Left ventricle myocardium superior (tissue), 1 donor: ENCODE data around the gene DIS3L2. TPM values are rescaled to one million over a fixed set of nuclear protein-coding genes. Genes with fewer than 3 reads are reported as not detected.
A peak's percentile ranks its signal among the peaks of the same experiment; 100 is the strongest.

Experiments
- ATAC-seq: fragments of 200-7000 bp; cut with Tn5 transposase; one replicate; pipeline ENCODE4 v1.9.1; 2020; ENCODE audit warnings: mild to moderate bottlenecking, moderate library complexity
- DNase-seq: peaks from one replicate; pipeline ENCODE4 v3.0.0-alpha.2; 2020
- intact Hi-C: fragments of 100-400 bp; cut with micrococcal nuclease; formaldehyde crosslinking; loops from one replicate; pipeline ENCODE4 v1.11.0; 2022
- total RNA-seq: library from RNA; stranded (reverse); fragmentation: NEBNext Ultra II Directional; extraction: Animal tissue kit (Norgen Biotek cat#: 25700); gene quantifications from one replicate; pipeline ENCODE4 v1.2.1, GENCODE V29; 2021
- donor health status: DM: no; HTN: yes; CAD: no; lungs with severe emphysema.

The DIS3L2 gene
- total RNA-seq, 1 donor from 2014 or later = 19.6 TPM

DNA sequence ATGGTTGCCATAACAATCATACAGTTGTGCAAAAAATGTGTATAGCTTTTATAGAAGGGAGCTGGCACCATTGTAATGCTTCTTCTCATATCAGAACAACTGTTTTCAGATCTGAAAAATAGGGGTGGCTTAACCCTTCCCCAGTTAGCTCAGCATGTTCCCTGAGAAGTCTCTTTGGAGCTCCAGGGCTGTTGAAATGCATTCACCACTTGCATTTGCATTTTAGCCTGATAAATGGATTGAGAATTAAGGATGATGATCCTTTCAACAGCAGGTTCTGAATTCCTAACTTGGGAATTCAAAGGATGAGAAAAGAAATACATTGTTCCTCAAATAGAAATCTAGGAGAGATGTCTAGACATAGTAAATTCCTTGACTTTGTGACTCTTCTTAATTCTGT lies 235.3 kb downstream of the DIS3L2 start:
- no peak for DNase-seq
- intact Hi-C loops = no loop called here
- ATAC-seq = no peak

- no peak for DNase-seq
- intact Hi-C loops = no loop called here
- ATAC-seq = no peak
These were observed 238.7 kb downstream of the DIS3L2 start for GRCh38 chr2:232200195-232200594.

DNA sequence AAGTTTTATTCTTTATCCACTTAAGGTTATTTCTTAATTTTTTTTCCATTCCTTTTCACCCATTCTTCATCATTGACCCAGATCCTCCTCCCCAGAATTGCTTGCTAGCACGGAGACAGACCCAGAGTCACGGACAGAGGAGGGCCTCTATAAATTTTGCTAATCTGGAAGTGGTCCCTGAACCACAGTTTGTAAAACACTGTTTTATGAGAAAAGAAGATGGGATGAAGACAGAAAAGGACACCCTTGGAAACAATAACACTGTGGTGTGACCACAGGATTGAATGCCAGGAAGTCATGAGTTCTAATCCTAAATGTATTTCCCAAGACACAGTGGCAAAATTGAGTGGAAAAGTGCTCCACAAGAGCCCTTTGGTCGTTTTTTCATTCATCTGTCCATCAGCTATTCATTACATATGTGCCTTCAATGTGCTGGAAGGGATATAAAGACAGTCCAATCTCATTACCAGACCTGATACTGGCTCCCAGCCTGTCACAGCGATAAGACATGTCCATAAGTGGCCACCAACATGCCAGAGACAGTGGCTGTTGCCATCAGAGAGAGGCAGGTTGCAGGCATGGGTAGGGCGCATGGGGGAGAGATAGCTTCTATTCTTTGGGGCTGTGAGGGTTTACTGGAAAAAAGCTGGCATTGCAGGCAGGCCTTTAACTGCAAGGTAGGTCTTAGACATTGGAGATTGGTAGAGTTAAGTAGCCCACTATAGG lies 241.8 kb downstream of the DIS3L2 start:
- intact Hi-C loops = no loop called here
- DNase-seq (no peak), ATAC-seq (peak; percentile 69)

DNA sequence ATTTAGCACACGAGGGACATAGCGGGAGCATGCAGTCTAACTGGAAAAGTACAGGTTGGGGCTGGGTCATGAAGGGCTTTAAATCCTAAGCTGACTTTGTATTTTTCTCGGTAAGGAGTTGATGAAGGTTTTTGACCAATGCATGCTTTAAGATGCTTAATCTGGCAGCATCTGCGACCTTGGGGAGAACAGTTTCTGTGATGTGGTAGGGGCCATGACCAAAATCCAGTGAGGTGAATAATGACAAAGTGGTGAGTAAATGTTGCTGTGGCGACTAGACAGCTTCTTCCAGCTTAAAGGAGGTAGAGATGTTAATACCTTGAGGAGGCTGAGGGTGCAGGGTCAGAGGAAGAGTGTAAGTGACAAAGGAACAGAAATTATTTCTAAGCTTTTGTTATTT lies 242.4 kb downstream of the DIS3L2 start:
- no peak for DNase-seq
- ATAC-seq = no peak
- intact Hi-C loops = no loop called here

DNA sequence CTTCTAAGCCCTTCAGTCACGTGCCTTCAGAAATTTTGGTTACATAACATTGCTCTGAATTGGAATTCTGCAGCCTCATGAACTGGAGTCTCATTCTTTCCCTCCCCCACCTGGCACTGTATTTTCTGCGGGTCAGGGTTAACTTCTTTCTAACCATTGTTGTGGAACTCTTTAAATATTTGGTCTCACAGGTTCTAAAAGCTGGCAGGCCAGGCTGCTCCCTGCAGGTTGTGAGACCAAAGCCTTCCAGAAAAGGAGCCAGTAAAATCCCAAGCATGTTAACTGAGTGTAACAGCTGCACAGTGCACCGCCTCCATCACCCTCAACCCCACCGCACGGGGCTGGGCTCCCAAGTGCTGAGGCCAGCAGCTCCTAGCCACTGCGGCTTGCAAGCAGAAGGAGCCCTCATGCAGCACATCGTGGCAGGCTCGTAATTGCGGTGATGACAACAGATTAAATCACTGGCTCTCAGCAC lies 243.0 kb downstream of the DIS3L2 start:
- ATAC-seq (peak; percentile 92), DNase-seq (peak; percentile 63)
- intact Hi-C loops = no loop called here

GRCh38 chr2:232207174-232207573 lies 245.7 kb downstream of the DIS3L2 start:
- ATAC-seq = no peak

GRCh38 chr2:232210306-232210705 lies 248.8 kb downstream of the DIS3L2 start:
- no peak for DNase-seq
- intact Hi-C loops = no loop called here

More at GRCh38 chr2:232207174-232207573, 245.7 kb downstream of the DIS3L2 start:
- DNase-seq = no peak
- intact Hi-C loops = no loop called here

DNA sequence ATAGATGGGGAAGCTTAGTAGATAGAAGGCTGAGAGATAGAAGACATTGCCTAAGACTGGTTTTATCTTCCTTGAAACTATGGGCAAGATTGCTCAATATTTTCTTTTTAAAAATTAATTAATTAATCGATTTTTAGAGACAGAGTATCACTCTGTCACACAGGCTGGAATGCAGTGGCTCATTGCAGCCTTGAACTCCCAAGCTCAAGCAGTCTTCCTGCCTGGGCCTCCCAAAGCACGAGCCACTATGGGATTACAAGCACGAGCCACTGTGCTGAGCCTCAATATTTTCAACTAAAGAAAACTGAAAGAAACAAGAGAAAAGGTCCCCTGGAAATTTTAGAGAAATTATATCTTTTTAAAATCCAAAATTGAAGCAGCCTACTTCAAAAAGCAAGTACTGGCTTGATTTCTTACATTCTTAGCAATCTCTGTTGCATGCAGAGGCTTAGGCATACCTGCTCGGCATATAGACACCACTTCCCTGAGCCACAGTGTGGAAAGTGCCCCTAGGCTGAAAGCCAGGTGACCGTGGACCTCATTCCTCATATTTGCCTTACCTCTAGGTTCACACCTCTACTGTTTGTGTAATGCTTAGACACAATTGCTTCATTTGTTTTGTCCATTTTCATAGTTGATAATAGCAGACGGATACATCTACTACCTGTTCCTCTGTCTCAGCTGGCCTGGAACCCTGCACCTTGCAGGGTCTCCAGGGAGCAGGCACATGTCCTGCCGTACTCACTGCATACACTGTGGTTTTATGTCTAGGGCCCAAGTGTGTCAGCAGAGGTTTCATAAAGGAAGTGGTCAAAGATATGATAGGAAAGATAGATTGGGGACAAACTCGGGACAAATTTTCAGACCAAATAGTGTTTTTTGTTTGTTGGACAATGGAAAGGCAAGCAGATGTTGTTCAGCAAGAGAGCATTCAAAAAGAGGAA lies 250.5 kb downstream of the DIS3L2 start:
- ATAC-seq = no peak
- intact Hi-C loops = no loop called here
- DNase-seq = no peak

More at GRCh38 chr2:232210306-232210705, 248.8 kb downstream of the DIS3L2 start:
- no peak for ATAC-seq

DNA sequence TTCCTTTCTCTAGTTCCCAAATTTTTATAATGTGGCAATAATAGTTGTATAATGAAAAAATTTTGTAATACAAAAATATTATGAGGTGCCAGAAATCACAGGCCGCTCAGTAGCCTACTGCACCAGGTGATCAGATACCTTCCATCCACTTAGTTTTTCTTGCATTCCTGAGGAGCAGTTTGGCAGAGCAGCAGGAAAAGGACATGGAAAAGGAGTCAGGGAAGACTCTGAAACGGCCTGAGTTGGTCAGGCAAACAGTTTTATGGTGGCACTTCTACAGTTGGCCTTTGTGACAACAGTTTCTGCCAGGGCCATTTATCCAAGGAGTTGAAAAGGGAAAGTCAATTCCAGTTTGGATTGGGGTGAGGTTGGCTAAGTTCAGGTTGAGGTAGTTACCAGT lies 251.7 kb downstream of the DIS3L2 start:
- intact Hi-C loops = no loop called here
- DNase-seq (no peak), ATAC-seq (no peak)

DNA sequence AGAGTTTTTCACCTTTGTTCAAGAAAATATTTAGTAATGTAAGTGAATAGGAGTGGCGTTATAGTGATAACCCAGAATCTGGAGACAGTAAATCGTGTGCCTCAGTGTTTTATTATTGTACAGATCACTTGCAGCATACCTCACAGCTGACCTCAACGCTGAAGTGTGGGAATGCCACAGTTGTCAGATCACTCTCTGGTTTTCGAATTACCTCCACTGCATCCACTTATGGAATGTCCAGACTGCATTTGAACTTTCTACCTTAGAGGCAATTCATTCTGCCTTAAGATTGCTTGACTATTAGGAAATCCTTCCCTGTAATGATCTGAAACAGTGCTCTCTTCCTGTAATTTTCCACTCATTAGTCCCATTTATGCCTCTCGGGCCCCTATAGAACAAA lies 252.5 kb downstream of the DIS3L2 start:
- intact Hi-C loops = no loop called here
- ATAC-seq = no peak
- DNase-seq = no peak

GRCh38 chr2:232216028-232216427 lies 254.5 kb downstream of the DIS3L2 start:
- intact Hi-C loops = no loop called here
- DNase-seq (no peak), ATAC-seq (no peak)

DNA sequence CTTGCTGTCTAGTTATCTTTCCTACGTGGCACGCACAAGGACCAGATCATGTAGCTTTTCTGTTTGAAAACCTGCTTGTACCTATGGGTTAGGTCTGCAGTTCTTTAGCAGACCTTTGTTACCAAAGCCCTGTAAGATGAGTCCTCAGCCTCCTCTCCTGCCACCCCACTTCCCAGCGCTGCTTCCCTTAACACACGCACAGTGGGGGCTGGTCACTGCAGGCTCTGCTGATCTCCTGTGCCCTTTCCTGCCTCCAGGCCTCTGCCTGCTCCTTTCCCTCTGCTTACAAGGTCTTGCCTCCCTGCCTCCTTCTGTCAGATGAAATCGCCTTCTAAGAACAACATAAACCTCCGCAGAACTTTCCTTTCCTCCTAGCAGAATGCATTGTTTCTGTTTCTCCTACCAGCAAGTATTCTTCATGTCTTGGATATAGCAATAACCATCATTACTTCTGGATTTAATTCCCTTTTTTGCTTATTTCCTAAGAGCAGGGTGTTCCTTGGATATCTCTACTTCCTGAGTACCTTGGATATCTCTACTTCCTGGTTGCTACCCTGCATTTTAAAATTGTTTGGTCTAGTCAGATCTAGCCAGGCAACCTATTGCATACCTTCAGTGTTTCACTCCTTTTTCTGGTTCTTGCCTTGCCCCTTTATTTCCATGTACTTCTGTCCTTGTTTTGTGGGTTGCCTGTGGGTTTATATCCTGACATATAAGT lies 257.4 kb downstream of the DIS3L2 start:
- ATAC-seq (no peak), DNase-seq (no peak)
- intact Hi-C loops = no loop called here

DNA sequence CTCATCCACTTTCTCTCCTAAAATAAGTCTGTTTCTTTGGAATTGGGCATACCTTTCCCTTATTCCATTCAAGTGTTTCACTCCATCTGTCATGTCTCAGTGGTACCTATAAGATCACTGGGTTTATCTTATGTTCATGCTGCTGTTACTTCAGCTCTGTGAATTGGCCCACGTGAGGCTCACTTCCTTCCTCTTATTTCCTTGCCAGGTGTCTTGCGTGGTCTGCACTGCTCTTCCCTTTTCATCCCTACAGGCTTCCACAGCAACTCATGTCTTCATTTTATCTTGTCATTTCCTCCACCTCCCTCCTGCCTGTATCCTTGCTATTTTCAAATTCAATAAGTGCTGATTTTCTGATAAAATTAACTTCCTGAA lies 258.0 kb downstream of the DIS3L2 start:
- ATAC-seq (no peak), DNase-seq (no peak)
- intact Hi-C loops = no loop called here

- intact Hi-C loops = no loop called here
- DNase-seq (no peak), ATAC-seq (no peak)
These were observed 258.4 kb downstream of the DIS3L2 start for GRCh38 chr2:232219932-232220331.

- DNase-seq (no peak), ATAC-seq (no peak)
- intact Hi-C loops = no loop called here
These were observed 263.9 kb downstream of the DIS3L2 start for GRCh38 chr2:232225429-232225828.

DNA sequence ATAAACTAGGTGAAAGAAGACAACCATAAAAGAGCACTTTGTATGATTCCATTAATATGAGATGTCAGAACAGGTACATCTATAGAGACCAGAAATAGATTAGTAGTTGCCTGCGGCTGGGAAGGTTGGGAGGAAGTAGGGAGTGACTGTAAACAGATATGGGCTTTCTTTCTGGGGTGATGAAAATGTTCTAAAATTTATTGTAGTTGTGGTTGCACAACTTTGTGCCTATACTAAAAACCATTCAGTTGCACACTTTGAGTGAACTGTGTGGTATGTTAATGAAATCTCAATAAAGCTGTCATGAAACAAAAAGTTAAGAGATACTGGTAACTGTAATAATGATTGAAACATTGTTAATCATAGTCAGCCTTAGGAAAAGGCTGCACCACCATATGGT lies 264.4 kb downstream of the DIS3L2 start:
- intact Hi-C loops = no loop called here
- DNase-seq (no peak), ATAC-seq (no peak)

DNA sequence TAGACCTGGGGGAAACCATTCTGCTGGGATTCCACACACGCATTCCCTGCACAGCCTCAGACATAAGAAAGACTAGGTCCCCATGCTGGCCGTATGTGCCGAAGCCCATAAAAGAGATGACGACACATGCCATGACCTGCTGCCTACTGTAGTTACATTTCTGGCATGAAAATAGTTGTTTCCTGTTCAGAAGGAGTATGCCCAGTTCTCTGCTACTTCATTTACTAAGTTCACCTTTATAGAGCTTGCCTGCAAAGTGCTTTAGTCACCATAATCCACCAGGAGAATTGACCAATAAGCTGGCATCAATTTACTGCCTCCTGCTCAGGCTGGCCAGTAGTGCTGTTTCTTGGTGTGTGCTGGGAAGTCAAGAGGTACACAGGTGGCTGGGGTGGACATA lies 266.8 kb downstream of the DIS3L2 start:
- intact Hi-C loops = no loop called here
- DNase-seq (no peak), ATAC-seq (no peak)

DNA sequence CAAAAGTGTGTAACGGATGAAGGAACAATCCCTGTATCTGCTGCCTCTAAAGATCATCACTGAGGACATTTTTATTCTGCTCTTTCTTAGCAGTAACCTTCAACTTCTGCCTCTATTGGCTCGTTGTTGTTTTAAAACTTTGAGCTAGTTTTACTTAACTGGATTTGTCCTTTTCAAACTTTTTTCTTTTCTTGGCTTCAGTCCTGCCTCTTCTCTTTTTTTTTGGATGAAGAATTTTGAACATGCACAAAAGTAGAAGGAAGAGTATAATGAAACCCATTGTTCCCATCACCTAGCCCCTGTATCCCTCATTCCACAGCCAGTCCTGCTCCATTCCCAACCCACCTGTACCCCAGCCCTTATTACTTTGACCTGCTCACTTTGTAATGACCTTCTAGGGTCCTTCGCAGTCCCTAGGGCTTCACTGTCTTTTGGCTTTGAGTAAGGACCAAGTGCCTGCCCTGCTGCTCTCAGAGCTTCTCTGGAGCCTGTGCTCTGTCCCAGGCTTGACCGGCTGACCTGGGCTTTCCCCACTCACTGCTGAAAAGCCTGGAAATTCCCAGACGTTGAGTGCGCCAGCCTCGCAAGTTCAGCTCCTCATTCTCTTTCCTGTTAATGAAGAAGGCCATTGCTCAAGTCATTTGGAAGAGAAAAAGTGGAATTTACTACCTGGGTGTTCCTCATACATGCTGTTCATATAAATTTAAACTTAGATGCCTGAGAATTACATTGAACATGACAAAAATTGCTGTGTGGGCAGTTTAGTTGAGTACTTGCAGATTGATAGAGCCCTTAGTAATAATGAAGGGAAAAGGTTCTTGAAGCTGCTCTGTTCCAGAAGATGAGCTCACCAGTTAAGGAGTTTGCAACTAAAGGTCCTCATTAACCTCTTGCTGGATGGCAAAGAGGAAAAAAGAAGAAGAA lies 267.7 kb downstream of the DIS3L2 start:
- intact Hi-C loops = no loop called here
- DNase-seq (peak; percentile 41), ATAC-seq (peak; percentile 60)

DNA sequence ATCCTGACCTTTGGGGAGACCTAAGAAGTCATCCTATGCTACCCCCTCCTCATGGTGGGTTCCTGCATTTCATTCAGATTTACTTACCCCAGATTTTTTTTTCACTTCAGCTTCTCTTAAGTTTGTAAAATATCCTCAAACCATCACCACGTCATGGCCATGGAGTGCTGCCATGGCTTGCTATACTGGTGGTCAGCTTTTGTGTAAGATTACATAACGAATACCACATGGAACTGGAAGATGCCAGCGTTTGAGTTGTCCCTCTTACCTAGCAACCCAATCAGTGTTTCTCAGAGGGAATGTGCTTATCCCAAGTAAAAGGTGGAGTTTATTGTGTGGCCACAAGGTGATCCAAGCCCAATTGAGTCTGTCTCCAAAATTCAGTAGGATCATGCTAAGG lies 268.4 kb downstream of the DIS3L2 start:
- intact Hi-C loops = no loop called here
- ATAC-seq = no peak
- DNase-seq = no peak
